Suppressor macrophage treated with lipopolysaccharide for 1 hour (primary cell): ENCODE measurements around the gene RHEBL1.
"Not testable (repeated sequence)": the region's sequence is repeated elsewhere in the genome, so short reads cannot be mapped to it uniquely, and the experiment has no call there.

ENCODE experiments used
- DNase-seq, 3 donors: peaks; one replicate each; pipeline ENCODE4 v3.0.0-alpha.2; 2020 to 2022

The RHEBL1 gene

DNA sequence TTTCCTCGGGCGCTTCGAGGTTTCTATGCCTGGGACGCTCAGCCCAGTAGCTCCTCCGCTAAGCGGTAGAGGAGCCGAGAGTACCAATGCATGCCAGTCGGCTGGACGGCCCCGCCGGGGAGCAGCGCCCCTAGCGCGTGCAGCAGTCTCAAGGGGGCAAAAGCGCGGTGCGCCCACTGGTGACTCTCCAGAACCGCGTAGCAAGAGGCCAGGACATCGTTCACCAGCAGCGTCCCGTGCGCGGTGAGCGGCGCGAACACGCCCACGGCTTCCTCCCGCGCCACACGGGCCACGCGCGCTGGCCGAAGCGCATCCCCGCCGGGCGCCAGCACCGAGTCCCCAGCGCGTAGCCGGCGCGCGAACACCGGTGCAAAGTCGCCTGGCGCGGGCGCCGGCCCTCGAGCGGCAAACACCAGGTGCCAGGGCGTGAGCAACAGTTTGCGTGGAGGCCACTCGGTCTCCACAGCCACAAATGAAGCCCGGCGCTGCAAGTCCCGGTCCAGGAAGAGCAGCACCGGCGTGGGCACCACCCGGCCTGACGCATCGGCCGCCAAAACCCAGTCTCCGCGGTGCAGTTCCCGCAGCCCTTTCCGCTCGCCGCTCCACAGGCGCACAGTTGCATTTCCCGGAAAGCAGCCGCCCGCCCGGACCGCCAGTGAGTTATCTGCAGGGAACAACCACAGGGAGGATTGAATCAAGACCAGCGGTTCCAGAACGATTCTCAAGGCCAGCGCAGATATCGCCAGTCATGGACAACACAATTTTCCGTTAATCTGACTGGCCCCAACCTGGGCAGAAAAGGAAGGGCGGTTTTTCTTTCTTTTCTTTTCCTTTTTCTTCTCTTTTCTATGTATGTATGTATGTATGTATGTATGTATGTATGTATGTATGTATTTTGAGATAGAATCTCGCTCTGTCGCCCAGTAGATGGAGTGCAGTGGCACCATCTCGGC lies 20.3 kb upstream of the RHEBL1 start:
- peak; percentile 66 to 79 (median 77) for DNase-seq

DNA sequence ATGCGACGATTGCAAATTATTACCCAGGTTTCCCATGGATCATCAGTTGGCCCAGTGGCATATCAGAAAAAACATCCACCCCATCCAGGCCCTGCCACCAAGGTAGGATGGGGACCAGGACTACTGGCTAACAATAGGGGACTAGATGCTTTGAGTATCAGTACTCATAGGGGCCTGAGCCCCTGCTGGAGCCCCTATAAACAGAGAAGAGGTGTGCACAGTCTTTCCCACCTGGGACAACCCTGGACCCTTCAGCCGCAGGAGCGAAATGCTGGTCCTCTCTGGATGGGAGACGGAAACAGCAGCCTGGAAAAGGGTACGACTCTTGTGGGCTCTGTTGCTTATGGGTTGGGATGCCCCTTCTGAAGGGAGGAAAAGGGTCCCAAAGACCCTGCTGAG lies 19.2 kb upstream of the RHEBL1 start:
- no peak for DNase-seq

DNA sequence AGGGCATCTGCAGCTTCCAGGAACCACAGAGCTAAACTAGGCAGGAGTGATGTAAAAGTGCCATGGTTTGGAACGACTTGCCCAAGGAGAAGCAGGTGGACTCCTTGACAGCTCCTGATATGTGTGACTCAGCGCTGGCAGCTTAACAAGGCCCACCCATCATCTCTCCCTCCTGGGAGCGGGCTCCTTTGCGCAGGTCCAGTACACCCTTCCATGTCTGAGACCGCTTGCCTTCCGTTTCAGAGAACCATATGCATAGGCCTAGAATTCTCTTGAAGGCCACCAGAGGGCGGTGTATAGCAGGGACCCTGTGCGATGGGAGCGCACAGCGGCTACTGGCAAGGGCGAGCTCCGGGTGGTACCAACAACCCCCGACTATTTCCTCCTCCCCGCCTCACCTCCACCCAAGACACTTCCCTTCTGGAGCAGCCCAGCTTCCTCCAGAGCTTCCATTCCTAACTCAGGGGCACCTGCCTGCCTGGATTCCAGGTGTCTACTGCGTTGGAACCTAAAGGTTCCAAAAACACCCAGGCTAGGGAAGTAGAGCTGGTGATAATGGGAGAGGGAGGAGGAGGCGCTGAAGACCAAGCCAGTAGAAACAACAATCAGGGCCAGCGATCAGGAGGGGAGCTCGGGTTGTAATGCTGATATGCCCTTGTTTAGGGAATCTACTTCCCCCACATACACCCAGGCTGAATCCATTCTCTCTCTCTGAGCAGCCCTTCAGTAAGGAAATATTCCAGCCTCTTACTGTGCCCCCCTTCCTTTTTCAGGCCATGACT lies 18.6 kb upstream of the RHEBL1 start:
- DNase-seq, result peak; percentile 79 to 90 (median 90)

DNA sequence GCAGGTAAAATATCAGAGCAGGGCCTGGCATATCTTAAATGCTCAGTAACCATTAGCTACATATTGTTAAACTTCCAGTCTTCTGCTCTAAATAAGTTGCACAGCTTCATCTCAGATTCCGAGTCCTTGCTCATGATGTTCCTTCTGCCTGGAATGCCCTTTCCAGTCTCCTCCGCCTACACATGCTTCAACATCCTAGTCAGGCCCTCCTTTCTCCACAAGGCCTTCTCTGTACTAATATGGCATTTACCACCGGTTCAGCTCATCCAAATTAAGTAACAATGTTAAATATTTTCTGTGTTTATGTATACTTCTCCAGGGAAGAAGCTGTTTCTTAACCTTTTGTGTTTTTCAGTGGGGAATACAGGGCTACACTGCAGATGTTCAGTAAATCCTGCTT lies 16.3 kb upstream of the RHEBL1 start:
- DNase-seq, result peak in 1 of 3 donors; percentile 14

DNA sequence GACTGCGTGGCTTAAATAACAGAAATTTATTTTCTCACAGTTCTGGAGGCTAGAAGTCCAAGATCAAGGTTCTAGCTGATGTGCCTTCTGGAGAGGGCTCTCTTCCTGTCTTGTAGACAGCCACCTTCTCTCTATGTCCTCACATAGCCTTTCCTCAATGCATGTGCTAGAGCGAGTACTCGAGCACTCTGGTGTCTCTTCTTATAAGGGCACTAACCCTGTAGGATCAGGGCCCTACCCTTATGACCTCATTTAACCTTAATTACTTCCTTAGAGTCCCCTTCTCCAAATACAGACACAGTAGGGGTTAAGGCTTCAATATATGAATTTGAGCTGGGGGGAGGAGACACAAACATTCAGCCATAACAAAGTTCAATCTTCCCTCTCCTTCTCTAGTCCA lies 14.7 kb upstream of the RHEBL1 start:
- DNase-seq, result peak in 1 of 3 donors; percentile 12

DNA sequence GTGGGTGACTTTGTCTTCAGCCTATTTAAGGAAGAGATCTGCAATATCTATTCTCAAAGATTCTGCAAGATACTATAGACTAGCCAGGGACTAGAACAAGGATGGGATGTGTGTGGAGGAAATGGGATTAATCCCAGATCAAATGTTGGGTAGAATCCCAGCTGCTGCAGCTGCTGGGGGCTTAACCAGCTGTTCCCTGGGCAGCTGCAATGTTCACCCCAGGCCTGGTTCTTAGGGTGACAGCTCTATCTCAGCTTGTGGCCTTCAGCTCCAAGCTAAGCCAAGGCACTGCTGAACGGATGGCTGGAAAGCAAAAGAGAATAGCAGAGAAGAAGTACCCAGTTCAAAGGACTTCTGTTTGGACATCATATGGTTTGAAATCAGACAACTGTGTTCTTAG lies 10.0 kb upstream of the RHEBL1 start:
- DNase-seq, result peak in 1 of 3 donors; percentile 12

DNA sequence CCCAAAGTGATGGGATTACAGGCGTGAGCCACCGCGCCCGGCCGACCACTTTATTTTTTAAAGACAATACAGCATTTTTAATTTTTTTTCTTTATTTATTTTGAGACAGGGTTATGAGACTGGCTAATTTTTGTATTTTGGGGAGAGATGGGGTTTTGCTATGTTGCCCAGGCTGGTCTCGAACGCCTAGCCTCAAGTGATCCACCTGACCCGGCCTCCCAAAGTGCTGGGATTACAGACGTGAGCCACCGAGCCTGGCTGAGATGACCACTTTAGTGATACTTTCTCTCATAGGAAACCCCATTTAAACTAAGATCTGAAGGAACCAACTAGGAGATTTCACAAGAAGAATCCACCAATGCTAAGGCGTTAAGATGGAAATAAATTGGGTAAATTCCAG lies 1.2 kb upstream of the RHEBL1 start:
- DNase-seq, result no peak

DNA sequence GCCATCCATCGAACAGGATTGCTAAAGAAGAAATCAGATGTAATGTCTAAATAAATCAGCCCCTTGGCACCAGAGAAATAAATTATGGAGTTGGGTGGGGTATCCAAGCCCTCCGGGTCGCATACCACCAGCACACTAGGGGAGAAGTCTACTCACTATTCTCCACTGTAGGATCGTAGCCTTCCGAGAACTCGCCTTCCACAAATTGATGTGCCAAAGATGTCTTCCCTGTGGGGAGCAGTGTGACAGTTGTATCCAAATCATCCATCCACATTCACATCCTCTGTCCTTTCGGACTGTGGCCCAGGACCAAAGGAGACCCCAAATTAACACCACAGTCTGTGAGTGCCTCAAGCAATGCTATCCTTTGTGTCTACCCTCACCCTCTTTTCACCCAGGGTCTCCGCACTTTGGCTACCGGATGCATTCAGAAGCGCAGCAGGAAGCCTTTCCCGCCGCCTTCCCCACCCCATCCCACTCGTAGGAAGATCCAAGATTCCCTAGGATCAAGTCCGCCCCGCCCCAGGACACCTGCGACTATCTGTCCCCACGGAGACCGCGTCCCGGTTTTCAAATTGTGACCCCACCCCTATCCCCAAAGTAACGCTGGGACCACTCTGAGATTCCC lies 786 bp downstream of the RHEBL1 start:
- DNase-seq, result no peak

DNA sequence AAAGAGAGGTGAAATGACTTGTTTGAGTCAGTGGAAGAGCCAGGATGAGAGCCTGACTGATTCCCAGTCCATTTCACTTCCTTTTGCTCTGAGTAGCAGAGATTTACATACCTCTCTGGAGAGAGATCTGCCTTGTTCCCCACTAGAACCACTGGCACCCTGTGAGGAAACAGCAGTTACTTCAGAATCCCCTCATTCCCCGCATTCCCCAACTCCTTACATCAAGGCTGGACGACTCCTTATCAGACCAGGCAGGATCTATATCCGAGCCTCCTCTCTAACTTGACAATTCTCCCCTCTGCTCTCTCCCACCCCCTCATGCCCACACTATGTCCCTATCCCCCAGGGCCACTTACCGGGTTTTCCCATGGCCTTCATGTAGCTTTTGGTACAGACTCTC lies 3.7 kb downstream of the RHEBL1 start:
- DNase-seq, result no peak

DNA sequence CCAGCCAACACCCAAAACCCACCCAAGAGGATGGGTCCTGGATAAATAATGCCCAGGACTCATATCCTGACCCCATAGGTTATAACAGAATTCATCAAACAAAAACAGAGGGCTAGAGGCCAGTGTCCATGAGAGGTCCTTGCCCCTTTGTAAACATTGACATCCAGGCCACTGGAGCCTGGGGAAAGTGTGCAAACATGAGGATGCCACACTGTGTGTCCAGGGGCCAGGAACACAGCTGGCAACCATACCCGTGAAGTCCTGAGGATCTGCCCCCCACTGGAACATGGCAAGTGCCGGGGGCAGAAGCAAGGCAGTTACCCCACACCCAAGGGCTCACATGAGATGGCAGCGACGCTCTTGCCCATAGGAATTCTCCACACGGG lies 5.0 kb downstream of the RHEBL1 start:
- no peak for DNase-seq

DNA sequence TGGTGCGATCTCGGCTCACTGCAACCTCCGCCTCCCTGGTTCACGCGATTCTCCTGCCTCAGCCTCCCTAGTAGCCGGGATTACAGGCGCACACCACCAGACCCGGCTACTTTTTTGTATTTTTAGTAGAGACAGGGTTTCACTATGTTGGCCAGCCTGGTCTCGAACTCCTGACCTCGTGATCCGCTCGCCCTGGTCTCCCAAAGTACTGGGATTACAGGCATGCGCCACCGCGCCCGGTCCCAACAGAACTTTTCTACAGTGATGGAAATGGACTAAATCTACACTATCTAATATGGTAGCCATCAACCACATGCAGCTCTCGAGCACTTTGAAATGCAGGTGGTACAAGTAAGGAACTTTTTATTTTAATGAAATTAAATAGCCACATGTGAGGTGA lies 7.9 kb downstream of the RHEBL1 start:
- DNase-seq, result not testable (repeated sequence)

DNA sequence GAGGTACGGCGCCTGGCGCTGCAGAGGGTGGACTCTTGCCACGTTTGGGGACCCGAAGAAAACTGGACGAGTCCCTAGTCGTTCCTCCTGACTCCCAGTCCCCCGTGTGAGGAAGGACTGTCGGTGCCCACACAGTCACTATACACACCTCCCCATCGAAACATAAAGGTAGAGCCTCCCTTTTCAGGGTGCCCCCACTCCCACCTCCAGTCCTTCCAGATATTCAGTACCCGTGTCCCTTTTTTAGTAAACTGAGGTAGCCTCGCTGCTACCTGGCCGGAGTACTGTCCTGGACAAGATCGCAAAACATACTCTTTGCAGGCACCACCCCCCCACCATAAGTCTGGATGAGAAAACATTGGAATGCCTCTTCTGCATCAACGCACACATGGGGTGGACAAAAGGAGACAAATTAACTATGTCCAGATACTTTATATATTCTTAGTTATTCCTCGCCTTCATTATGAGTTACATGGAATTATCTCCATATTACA lies 8.6 kb downstream of the RHEBL1 start:
- DNase-seq, result no peak

DNA sequence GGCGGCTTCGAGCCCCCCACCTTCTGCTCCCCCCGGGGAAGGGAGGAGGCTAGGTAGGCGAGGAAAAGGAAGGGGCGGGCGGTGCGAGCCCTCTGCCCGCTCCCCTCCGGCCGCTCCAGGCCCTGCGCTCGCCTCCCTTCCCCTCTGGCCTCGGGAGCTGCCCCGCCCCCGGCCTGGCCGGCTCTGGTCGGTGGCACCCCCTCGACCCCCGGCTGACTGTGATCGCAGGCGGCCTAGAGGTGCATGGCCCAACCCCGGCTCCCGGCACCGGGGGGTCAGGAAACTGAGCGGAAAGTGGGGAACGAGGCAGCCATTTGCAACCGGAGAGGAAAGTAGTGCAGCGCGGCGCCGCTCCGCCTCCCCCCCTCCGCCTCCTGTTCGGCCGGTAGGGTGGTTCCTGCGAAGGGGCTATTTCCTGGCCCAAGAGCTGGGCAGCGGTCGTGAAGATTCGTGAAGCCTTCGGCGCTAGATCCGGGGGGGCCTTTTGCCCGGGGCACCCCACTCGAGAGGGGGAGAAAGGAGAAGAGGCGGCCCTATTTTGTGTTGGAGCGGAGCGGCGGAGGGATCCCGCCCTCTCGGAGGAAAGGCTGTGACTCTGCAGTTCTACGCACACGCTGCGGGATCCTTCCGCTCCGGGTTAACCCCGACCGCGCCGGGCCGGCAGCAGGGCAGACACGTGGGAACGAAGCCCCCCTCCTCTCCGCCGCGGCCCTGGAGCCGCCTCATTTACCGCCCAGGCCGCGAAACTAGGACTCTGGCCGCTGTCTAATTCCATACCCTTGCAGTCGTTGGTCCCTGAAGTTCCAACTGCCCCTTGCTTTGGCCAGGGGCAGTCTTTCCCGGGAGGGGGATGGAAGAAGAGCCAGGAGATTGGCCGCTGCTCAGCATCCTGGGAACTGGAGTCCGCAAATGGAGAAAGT lies 9.3 kb downstream of the RHEBL1 start, which contains the start of gene KMT2D:
Gene KMT2D (minus strand): TSS at position 558 of the 920 bp plus-strand sequence. CDS start 5,470 bp downstream, outside the sequence.
- peak; percentile 93 to 97 (median 95) for DNase-seq

DNA sequence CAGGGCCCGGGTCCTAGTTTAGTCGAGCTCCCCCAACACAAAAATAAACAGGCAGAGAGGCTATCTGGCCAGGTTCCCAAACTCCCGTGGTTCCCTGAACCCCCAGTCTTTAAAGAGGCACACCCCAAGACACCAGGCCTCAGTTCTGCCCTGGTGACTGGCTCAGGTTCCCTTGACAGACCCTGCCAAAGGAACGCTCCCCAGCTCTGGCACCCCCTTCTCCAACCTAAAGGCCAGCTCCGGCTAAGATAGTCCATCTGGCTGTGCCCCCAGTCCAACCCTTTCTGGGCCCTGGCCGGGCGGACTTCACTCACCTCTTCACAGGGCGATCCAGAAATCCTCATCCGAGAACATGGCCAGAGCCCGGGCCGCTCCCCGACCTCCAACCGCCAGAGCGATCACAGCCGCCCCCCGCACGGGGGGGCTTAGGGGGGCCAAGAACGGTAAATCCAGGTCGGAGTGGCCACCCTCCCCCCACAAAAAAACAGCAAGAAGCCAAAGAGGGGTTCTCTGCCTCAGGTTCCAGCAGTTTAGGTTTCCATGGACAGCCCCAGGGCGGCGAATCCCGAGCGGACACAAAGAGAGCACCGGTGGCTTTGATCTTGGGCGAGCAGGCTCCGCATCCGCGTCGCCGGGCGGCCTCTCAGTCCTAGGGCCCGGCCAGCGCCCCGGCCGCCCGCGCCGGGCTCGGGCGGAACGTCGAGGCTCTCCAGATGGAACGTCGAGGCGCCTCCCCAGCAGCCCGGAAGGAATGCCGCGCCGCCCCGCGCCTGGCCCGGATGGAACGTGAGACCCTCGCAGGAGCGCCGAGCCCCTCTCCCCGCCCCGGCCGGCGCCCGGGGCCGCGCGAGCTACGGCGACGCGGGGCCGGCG lies 10.2 kb downstream of the RHEBL1 start:
- peak; percentile 37 to 70 (median 39) for DNase-seq

DNA sequence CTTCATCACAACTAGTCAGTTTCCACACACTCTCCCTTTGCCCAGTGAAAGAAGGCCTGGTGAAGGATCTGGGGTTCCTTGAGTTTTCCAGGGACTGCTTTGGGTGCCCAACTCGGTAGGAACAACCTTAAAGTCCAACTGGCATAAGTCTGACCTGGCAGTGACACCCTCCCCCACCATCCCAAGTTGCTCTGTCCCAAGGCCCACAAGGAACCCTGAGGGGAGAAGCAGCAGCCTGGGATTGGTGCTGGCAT lies 10.8 kb downstream of the RHEBL1 start:
- peak in 1 of 3 donors; percentile 13 for DNase-seq

DNA sequence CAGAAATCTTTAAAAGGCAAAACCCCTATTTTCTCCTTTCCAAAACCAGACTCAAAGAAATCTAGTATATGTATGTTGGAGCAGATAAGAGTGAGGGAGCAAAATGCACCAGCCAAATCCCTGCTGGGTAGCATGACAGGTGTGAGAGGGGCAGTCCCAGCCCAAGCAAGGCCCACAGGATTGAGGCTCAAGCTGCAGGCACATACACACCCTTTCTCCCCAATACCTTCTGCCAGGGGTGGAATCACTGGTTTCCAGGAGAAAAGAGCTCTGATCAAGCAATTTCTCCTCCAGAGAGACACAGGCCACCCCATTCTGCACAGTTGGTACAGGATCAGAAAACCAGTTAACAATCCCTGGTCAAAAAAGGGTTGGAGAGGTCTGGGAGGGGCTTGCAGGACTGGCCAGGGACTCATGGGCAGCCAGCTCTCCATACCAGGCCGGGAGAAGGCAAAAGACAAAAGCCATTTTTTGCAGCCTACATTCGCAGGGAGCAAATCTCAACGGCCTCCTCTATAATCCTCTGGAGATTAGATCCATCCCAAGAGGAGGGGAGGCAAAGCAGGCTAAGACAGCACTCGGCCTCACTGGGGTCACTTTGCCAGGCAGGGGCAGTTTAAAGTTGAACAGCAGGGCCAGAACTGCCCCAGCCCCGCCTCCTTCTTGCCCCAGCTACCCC lies 11.3 kb downstream of the RHEBL1 start:
- no peak for DNase-seq

DNA sequence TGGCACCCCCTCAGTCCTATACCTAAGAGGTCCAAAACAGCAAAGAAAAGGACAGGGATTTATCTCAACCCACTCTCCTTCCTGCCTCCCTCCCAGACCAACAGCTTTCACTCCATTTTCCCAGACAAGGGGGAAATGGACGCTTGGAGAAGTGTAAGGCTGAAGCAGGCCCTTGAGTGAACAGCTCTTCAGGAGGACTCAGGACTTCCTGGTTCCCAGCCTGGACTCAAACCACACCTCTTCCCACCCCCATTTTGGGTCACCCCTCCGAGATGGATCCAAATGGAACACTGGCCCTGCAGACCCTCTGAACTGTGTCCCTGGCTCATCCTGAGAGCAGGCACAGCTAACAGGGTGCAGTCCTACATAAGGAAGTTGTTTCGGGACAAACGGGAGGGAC lies 11.9 kb downstream of the RHEBL1 start:
- peak; percentile 20 to 37 (median 29) for DNase-seq

DNA sequence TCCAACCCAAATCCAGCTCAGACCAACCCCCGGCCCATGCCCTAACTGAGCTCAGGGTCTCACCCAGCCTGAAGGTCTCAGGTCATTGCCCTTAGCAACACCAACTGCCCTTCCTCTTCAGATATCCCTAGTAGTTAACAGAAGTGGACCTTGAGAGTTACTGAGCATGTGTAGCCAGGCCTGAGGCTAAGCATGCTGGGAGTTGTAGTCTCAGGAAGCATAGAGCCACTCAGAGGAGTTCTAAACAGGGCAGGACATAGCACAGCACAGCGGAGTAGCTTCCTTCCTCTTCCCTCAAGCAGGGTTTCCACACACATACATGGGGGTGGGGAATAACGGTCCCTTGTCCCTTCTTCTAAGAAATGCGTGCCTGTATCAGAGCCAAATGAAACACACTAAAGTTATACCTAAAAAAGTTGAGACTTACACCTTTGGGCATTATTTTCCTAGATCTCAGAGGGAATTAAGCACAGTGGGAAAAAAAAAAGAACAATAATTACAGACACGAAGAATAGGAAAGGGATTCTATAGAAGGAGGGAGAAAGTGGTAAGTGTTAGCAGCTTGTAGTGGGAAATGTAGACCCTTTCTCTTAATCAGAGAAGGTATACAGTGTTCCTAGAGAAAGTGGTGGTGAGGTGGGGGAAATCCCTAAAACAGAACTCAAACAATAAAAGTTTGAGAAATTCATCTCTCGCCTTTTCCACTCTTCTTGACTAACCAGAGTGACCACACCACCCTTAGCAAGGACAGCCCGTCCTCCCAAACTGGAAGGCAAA lies 13.6 kb downstream of the RHEBL1 start:
- DNase-seq, result peak; percentile 91 to 95 (median 95)

DNA sequence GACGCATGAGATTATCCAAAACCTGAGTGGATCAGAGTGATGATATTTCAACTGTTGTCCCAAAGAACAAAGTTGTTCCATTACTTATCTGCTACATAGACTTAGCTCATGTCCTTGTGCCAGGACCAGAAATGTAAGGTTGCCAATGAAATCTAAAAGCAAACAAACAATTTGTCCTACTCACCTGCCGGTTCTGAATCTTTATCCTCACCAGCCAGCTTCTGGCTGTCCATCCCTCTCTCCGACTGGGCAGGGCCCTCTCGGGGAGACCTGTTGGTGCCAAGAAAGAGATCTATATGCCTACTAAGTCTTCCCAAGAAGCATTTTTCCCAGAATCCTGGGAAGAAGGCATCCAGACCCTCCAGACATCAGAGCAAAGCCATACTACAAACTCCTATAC lies 14.7 kb downstream of the RHEBL1 start:
- DNase-seq, result no peak

DNA sequence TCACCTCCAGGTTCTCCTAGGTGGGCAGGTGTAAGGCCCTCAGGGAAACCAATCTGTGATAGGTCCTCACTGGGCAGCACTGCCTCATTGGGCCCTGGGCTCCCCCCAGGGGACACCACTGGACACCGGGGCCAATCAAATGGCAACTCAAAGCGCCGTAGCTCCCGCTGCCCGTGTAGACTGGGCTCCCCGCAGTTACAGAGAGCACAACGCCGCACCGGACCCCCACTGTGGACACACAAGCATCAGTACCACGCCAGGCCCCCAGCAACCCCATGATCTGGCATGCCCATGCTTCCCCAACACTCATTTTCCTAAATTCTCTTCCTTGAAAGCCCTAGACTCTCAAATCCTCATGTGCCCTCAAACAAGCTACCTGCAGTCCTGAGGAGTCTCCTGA lies 15.3 kb downstream of the RHEBL1 start:
- no peak for DNase-seq
